Keratinocyte (primary cell): Measurements from ENCODE around the gene SMURF1. TPM values are rescaled to one million over a fixed set of nuclear protein-coding genes. Genes with fewer than 3 reads are reported as not detected.
"Not testable (repeated sequence)": the region's sequence is repeated elsewhere in the genome, so short reads cannot be mapped to it uniquely, and the experiment has no call there.

ENCODE experiments used
- DNase-seq: peaks from one replicate; pipeline ENCODE4 v3.0.0-alpha.2; 2011; ENCODE audit warnings: low read depth, missing footprints, low spot score
- FAIRE-seq: peaks from 2 replicates; lab custom pipeline; 2011; peaks lifted over from hg19 to GRCh38; lab: Jason Lieb, UNC
- H2AFZ ChIP-seq: 2 replicates; pipeline ENCODE4 v1.6.0; 2012; ENCODE audit warnings: low read length, control low read depth, inconsistent platforms; ENCODE audit not compliant: control insufficient read depth
- H3K27ac ChIP-seq: 2 replicates; pipeline ENCODE4 v1.5.1; 2011; ENCODE audit warnings: low read length; ENCODE audit not compliant: control insufficient read depth, insufficient read depth
- H3K27me3 ChIP-seq: 3 replicates; pipeline ENCODE4 v1.6.0; 2011; ENCODE audit warnings: low read length; ENCODE audit not compliant: control insufficient read depth, insufficient read depth; ENCODE audit errors: extremely low read depth
- H3K36me3 ChIP-seq, 2 experiments: 2 replicates in 1 of 2; 3 replicates in 1 of 2; pipeline ENCODE4 v1.5.1; 2011; ENCODE audit warnings: low read length in 2 of 2, mild to moderate bottlenecking in 1 of 2; ENCODE audit not compliant: control insufficient read depth in 2 of 2, insufficient read depth in 2 of 2; ENCODE audit errors: extremely low read depth in 1 of 2
- H3K4me1 ChIP-seq: 3 replicates; pipeline ENCODE4 v1.5.1; 2011; ENCODE audit warnings: low read length; ENCODE audit not compliant: control insufficient read depth, insufficient read depth; ENCODE audit errors: extremely low read depth
- H3K4me2 ChIP-seq: 3 replicates; pipeline ENCODE4 v1.6.0; 2011; ENCODE audit warnings: low read depth, low read length; ENCODE audit not compliant: control insufficient read depth, insufficient read depth; ENCODE audit errors: extremely low read depth
- H3K4me3 ChIP-seq, 3 experiments: fragments of 200-600 bp in 1 of 3; sonication (generic) in 1 of 3; 2 replicates in 2 of 3; 3 replicates in 1 of 3; pipeline ENCODE4 v1.5.1; 2011 to 2016; ENCODE audit warnings: low read length in 3 of 3, mild to moderate bottlenecking in 3 of 3, control low read depth in 2 of 3, inconsistent platforms in 1 of 3, low read depth in 1 of 3, mixed read lengths in 1 of 3, mixed run types in 1 of 3, moderate library complexity in 1 of 3; ENCODE audit not compliant: control insufficient read depth in 2 of 3, insufficient read depth in 2 of 3; ENCODE audit errors: extremely low read depth in 1 of 3
- H3K79me2 ChIP-seq: 2 replicates; pipeline ENCODE4 v1.6.0; 2012; ENCODE audit warnings: low read length; ENCODE audit not compliant: control insufficient read depth, insufficient read depth
- H3K9ac ChIP-seq: 3 replicates; pipeline ENCODE4 v1.6.0; 2011; ENCODE audit warnings: low read length; ENCODE audit not compliant: control insufficient read depth, insufficient read depth; ENCODE audit errors: extremely low read depth
- H3K9me1 ChIP-seq: 3 replicates; pipeline ENCODE4 v1.6.0; 2011; ENCODE audit warnings: low read length; ENCODE audit not compliant: control insufficient read depth, insufficient read depth; ENCODE audit errors: extremely low read depth
- H3K9me3 ChIP-seq: 2 replicates; pipeline ENCODE4 v1.5.1; 2012; ENCODE audit warnings: low read depth, low read length; ENCODE audit not compliant: control insufficient read depth
- H4K20me1 ChIP-seq: 3 replicates; pipeline ENCODE4 v1.6.0; 2011; ENCODE audit warnings: low read length; ENCODE audit not compliant: control insufficient read depth, insufficient read depth; ENCODE audit errors: extremely low read depth
- EZH2 ChIP-seq: IDR thresholded peaks from one replicate; pipeline ENCODE4 v1.6.1; 2012; ENCODE audit warnings: inconsistent platforms, mild to moderate bottlenecking, low read length, moderate library complexity
- dilution Hi-C: fragments of 300-500 bp; cut with MboI; formaldehyde crosslinking; loops from one replicate; pipeline ENCODE4 v1.7.0; 2020; ENCODE audit warnings: low sequenced_read_pairs; ENCODE audit not compliant: extremely low pct_ligation_motif_present
- polyA plus RNA-seq, 5 experiments: library from polyadenylated mRNA; depleted of rRNA in 3 of 5; stranded (reverse) in 3 of 5; stranded (forward) in 1 of 5; unstranded in 1 of 5; fragments of >200 nt; gene quantifications; 1 replicate in 1 of 5; 2 replicates in 3 of 5; 3 replicates in 1 of 5; pipeline versions ENCODE4 v1.2.1 to v1.2.3, GENCODE V29; 2011 to 2012; ENCODE audit warnings: missing spikeins in 2 of 5, low read depth in 1 of 5, low replicate concordance in 1 of 5
- TF ChIP-seq, protein P1 (sequence below), 3 experiments: IDR thresholded peaks in 1 of 3; conservative IDR thresholded peaks in 1 of 3; optimal IDR thresholded peaks in 1 of 3; 2 replicates in 2 of 3; 3 replicates in 1 of 3; pipeline versions ENCODE3 to v1.5.1; 2011; ENCODE audit warnings: low read length in 3 of 3, mild to moderate bottlenecking in 3 of 3, moderate library complexity in 2 of 3, control low read depth in 1 of 3, inconsistent platforms in 1 of 3; ENCODE audit not compliant: insufficient read depth in 2 of 3; ENCODE audit errors: extremely low read depth in 1 of 3

The SMURF1 gene
- polyA plus RNA-seq, 1 donor (not counting 4 experiments of a cell fraction or from before 2014, with no cell fraction given), result 22.2 TPM

- TF ChIP-seq, protein P1, sequence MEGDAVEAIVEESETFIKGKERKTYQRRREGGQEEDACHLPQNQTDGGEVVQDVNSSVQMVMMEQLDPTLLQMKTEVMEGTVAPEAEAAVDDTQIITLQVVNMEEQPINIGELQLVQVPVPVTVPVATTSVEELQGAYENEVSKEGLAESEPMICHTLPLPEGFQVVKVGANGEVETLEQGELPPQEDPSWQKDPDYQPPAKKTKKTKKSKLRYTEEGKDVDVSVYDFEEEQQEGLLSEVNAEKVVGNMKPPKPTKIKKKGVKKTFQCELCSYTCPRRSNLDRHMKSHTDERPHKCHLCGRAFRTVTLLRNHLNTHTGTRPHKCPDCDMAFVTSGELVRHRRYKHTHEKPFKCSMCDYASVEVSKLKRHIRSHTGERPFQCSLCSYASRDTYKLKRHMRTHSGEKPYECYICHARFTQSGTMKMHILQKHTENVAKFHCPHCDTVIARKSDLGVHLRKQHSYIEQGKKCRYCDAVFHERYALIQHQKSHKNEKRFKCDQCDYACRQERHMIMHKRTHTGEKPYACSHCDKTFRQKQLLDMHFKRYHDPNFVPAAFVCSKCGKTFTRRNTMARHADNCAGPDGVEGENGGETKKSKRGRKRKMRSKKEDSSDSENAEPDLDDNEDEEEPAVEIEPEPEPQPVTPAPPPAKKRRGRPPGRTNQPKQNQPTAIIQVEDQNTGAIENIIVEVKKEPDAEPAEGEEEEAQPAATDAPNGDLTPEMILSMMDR (optimal IDR thresholded peaks at IDR 0.05 in 1 of 3, IDR thresholded peaks at IDR 0.05 in 1 of 3, conservative IDR thresholded peaks at IDR 0.05 in 1 of 3; ENCODE audit: extremely low read depth in 1 of 3, insufficient read depth in 2 of 3, low read length in 3 of 3), result no peak
- no peak for TF ChIP-seq EZH2
- H3K9me1 ChIP-seq, result no peaks in the 10 kb centered on the region
- H3K9me3 ChIP-seq, result no peaks in the 10 kb centered on the region
- H3K4me3 ChIP-seq, result no peak overlapping the region
- H4K20me1 ChIP-seq, result no peaks in the 10 kb centered on the region
- no peaks in the 10 kb centered on the region for H3K79me2 ChIP-seq
- H3K27me3 ChIP-seq, result no peaks in the 10 kb centered on the region
- H3K36me3 ChIP-seq, result no peaks in the 10 kb centered on the region
- H2AFZ ChIP-seq, result no peak overlapping the region
- dilution Hi-C loops, result no loop called here
- FAIRE-seq (no peak), DNase-seq (no peak)
- H3K4me2 ChIP-seq, result no peak overlapping the region
- no peak overlapping the region for H3K27ac ChIP-seq
- H3K9ac ChIP-seq, result no peak overlapping the region
- peaks cover 6% of the 10 kb centered on the region for H3K4me1 ChIP-seq
Measured at GRCh38 chr7:99167072-99167471, 23.2 kb upstream of the SMURF1 start.

DNA sequence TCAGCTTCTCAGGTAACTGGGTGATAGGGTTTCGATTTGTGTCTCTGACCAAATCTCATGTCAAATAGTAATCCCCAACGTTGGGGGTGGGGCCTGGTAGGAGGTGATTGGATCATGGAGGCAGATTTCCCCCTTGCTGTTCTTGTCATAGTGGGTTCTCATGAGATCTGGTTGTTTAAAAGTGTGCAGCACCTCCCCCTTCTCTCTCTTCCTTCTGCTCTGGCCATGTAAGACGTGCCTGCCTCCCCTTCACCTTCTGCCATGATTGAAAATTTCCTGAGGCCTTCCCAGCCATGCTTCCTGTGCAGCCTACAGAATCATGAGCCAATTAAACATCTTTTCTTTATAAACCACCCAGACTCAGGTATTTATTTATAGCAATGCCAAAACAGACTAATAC lies 21.9 kb upstream of the SMURF1 start:
- FAIRE-seq, result no peak
- dilution Hi-C loops, result no loop called here
- no peak for DNase-seq

GRCh38 chr7:99163669-99164068 lies 19.8 kb upstream of the SMURF1 start:
- H3K4me3 ChIP-seq, H3K9me3 ChIP-seq, H3K79me2 ChIP-seq, dilution Hi-C loops, H3K4me1 ChIP-seq, H3K4me2 ChIP-seq, H2AFZ ChIP-seq, H3K9ac ChIP-seq, H3K27me3 ChIP-seq, H3K9me1 ChIP-seq, DNase-seq, H3K27ac ChIP-seq, H3K36me3 ChIP-seq, FAIRE-seq, H4K20me1 ChIP-seq: not testable (repeated sequence)

More for the DNA sequence above, 21.9 kb upstream of the SMURF1 start:
- H3K4me2 ChIP-seq, result no peak overlapping the region
- no peaks in the 10 kb centered on the region for H3K9me3 ChIP-seq
- no peaks in the 10 kb centered on the region for H3K36me3 ChIP-seq
- H4K20me1 ChIP-seq, result no peaks in the 10 kb centered on the region
- peaks cover 6% of the 10 kb centered on the region for H3K4me1 ChIP-seq
- no peaks in the 10 kb centered on the region for H3K79me2 ChIP-seq
- H3K27ac ChIP-seq, result no peak overlapping the region
- no peaks in the 10 kb centered on the region for H3K27me3 ChIP-seq
- H3K9ac ChIP-seq, result no peak overlapping the region
- H2AFZ ChIP-seq, result no peak overlapping the region
- H3K4me3 ChIP-seq, result no peak overlapping the region
- no peaks in the 10 kb centered on the region for H3K9me1 ChIP-seq
- no peak for TF ChIP-seq EZH2
- TF ChIP-seq, protein P1 (optimal IDR thresholded peaks at IDR 0.05 in 1 of 3, IDR thresholded peaks at IDR 0.05 in 1 of 3, conservative IDR thresholded peaks at IDR 0.05 in 1 of 3; ENCODE audit: extremely low read depth in 1 of 3, insufficient read depth in 2 of 3, low read length in 3 of 3), result no peak
